RWPE1 (cell line): ENCODE data around the gene ARMC7.

Experiments used
- CTCF ChIA-PET: fragments of 350-600 bp; sonication (Branson Sonifier 250); formaldehyde crosslinking; extraction: SDS; loops from one replicate; lab custom pipeline; 2021; lab: Yijun Ruan, JAX
- POLR2A ChIA-PET: fragments of 400-600 bp; formaldehyde crosslinking; extraction: SDS; loops from one replicate; lab custom pipeline; 2020; ENCODE audit warnings: antibody characterized with exemption; ENCODE audit not compliant: low non-redundant PET; lab: Yijun Ruan, JAX
- DNase-seq: peaks from one replicate; pipeline ENCODE4 v3.0.0; 2012; ENCODE audit warnings: low spot score
- H3K27ac ChIP-seq: fragments of 450-650 bp; 2 replicates; pipeline ENCODE4 v1.5.1; 2017
- CTCF ChIP-seq: fragments of 450-650 bp; conservative IDR thresholded peaks from 2 replicates; pipeline ENCODE4 v1.5.1; 2017; ENCODE audit warnings: low read depth, mild to moderate bottlenecking

Gene ARMC7

GRCh38 chr17:75168998-75169397, 59.2 kb downstream of the ARMC7 start:
- DNase-seq, result no peak
- no peak for TF ChIP-seq CTCF
- H3K27ac ChIP-seq, result peak overlapping the region; percentile 48
- ChIA-PET CTCF (interaction anchor here (0.6 kb wide), 1 partner anchor 64 kb away, joined by 3 read pairs; no protein-coding TSS in a partner anchor), POLR2A (no interaction called here)

- DNase-seq, result no peak
- no peak for TF ChIP-seq CTCF
- H3K27ac ChIP-seq, result peak overlapping the region; percentile 47
- ChIA-PET POLR2A (no interaction called here), CTCF (interaction anchor here (0.8 kb wide), 1 partner anchor 163 kb away, joined by 6 read pairs; no protein-coding TSS in a partner anchor)
These were observed 63.8 kb downstream of the ARMC7 start for GRCh38 chr17:75173526-75173925.

GRCh38 chr17:75174996-75175395, 65.2 kb downstream of the ARMC7 start:
- no peak for TF ChIP-seq CTCF
- H3K27ac ChIP-seq, result peak overlapping the region; percentile 44
- CTCF ChIA-PET, result interaction anchor here (0.8 to 0.9 kb wide), 2 partner anchors 45 to 63 kb away, joined by 3 read pairs; no protein-coding TSS in a partner anchor
- no peak for DNase-seq
- POLR2A ChIA-PET, result no interaction called here

- peak overlapping the region; percentile 44 for H3K27ac ChIP-seq
- no peak for TF ChIP-seq CTCF
- no peak for DNase-seq
- ChIA-PET POLR2A (interaction anchor here (0.6 to 1.1 kb wide), 2 partner anchors 14 to 22 kb away, joined by 3 to 4 read pairs; partner anchors contain the start of gene JPT1), CTCF (interaction anchor here (0.6 kb wide), 1 partner anchor 26 kb away, joined by 3 read pairs; no protein-coding TSS in a partner anchor)
These were observed 66.9 kb downstream of the ARMC7 start for GRCh38 chr17:75176625-75177024.

GRCh38 chr17:75178453-75178852, 68.7 kb downstream of the ARMC7 start:
- no peak for TF ChIP-seq CTCF
- DNase-seq, result no peak
- H3K27ac ChIP-seq, result peak overlapping the region; percentile 45
- ChIA-PET POLR2A (interaction anchor here (0.6 kb wide), 1 partner anchor 14 kb away, joined by 12 read pairs; no protein-coding TSS in a partner anchor), CTCF (no interaction called here)
